DMS53 treated with DMSO at 0.1 percent for 48 hours (cell line): Measurements from ENCODE around the gene PREX1.

ENCODE experiments used
- DNase-seq: peaks from one replicate; lab custom pipeline; 2025; ENCODE audit not compliant: unreplicated experiment; lab: John Stamatoyannopoulos, UW

Gene PREX1

GRCh38 chr20:48737434-48738093 is 90.2 kb downstream of the PREX1 start:
- no peak for DNase-seq

- DNase-seq: no peak
Measured at GRCh38 chr20:48736636-48737035, 91.2 kb downstream of the PREX1 start.

- no peak for DNase-seq
Measured at GRCh38 chr20:48736231-48736630, 91.6 kb downstream of the PREX1 start.

- DNase-seq: no peak
Measured at GRCh38 chr20:48735112-48735511, 92.7 kb downstream of the PREX1 start.

- DNase-seq: no peak
Measured at GRCh38 chr20:48734104-48734749, 93.6 kb downstream of the PREX1 start.

GRCh38 chr20:48733296-48733790 is 94.5 kb downstream of the PREX1 start:
- no peak for DNase-seq

GRCh38 chr20:48732081-48732829 is 95.5 kb downstream of the PREX1 start:
- no peak for DNase-seq

- DNase-seq: no peak
Measured at GRCh38 chr20:48731536-48731935, 96.3 kb downstream of the PREX1 start.

GRCh38 chr20:48730977-48731376 is 96.8 kb downstream of the PREX1 start:
- no peak for DNase-seq

GRCh38 chr20:48729538-48729937 is 98.3 kb downstream of the PREX1 start:
- DNase-seq: no peak

- no peak for DNase-seq
Measured at GRCh38 chr20:48728042-48728825, 99.6 kb downstream of the PREX1 start.

GRCh38 chr20:48727226-48727625 is 100.6 kb downstream of the PREX1 start:
- no peak for DNase-seq

GRCh38 chr20:48725555-48725991 is 102.2 kb downstream of the PREX1 start:
- DNase-seq: no peak

- no peak for DNase-seq
Measured at GRCh38 chr20:48724891-48725554, 102.8 kb downstream of the PREX1 start.

- no peak for DNase-seq
Measured at GRCh38 chr20:48724382-48724781, 103.4 kb downstream of the PREX1 start.

GRCh38 chr20:48723308-48724264 is 104.2 kb downstream of the PREX1 start:
- no peak for DNase-seq

GRCh38 chr20:48722737-48723191 is 105.0 kb downstream of the PREX1 start:
- DNase-seq: no peak

- no peak for DNase-seq
Measured at GRCh38 chr20:48722002-48722731, 105.6 kb downstream of the PREX1 start.
